ENCODE data around the gene FRAT2. TPM values are rescaled to one million over a fixed set of nuclear protein-coding genes. Genes with fewer than 3 reads are reported as not detected.
"Not testable (repeated sequence)": the region's sequence is repeated elsewhere in the genome, so short reads cannot be mapped to it uniquely, and the experiment has no call there.

The FRAT2 gene
- total and polyA plus RNA-seq, 8 donors, result 4.3 to 15.0 (median 9.8) TPM

DNA sequence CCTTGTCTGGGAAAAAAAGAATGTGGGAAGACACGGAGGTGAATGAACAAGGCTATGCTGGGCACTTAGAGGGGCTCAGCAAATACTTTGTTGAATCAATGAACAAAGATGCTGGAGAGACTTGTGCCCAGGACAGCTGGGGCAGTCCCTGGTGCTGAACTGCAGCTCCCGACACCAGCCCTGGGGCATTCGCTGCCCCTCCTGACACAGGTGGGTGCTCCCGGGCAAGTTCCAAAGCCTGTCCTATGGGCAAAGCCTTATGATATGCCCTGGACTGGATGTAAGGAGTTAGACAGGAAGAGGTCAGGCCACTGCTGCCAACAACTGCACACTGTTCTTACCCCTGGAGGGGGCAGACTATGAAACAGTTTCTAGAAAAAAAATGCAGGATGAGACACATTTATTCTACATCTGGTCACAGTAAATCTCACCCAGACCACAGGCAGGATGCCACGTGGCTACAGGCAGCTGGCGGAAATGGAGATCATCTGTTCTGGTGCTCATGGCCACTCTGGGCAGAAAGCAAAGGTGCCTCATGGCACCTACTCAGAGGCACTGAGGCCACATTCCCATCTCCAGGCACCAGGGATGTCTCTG, 21.9 kb upstream of the FRAT2 start:
- FAIRE-seq (no peak), ATAC-seq (peak in 1 of 4 donors; percentile 20), DNase-seq (no peak)
- intact Hi-C loops (cut with DNase I), result no loop called here
- H3K36me3 ChIP-seq, result peaks cover 0 to 28% (median 13%) of the 10 kb centered on the region in 3 donors
- H3K27me3 ChIP-seq, result no peaks in the 10 kb centered on the region
- TF ChIP-seq, protein P1, sequence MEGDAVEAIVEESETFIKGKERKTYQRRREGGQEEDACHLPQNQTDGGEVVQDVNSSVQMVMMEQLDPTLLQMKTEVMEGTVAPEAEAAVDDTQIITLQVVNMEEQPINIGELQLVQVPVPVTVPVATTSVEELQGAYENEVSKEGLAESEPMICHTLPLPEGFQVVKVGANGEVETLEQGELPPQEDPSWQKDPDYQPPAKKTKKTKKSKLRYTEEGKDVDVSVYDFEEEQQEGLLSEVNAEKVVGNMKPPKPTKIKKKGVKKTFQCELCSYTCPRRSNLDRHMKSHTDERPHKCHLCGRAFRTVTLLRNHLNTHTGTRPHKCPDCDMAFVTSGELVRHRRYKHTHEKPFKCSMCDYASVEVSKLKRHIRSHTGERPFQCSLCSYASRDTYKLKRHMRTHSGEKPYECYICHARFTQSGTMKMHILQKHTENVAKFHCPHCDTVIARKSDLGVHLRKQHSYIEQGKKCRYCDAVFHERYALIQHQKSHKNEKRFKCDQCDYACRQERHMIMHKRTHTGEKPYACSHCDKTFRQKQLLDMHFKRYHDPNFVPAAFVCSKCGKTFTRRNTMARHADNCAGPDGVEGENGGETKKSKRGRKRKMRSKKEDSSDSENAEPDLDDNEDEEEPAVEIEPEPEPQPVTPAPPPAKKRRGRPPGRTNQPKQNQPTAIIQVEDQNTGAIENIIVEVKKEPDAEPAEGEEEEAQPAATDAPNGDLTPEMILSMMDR (IDR thresholded peaks at IDR 0.05), result no peak
- WGBS, 2 donors, result 79 to 86% methylated on average over 6 of the region's 6 CpGs
- no peaks in the 10 kb centered on the region for H3K9me3 ChIP-seq
- no peak overlapping the region for H3K27ac ChIP-seq
- no peaks in the 10 kb centered on the region for H3K4me1 ChIP-seq
- no peak overlapping the region for H3K4me3 ChIP-seq

DNA sequence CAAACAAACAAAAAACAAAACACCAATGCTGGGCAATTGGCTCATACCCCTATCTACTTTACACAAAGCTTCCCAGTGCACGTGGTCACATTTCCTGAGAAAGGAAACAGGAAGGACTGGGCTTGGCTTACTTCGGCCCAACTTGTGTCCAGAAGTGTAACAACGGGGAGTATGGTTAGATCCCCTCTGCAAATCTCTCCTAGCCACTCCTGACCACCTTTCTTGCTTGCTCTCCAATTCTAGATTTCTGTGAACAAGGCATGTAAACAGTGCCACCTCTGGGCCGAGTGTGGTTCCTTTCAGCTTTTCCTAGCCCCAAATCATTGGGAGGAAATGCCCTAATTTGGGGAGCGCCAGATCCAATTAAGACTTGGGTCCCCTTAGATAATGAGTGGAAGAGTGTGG, 21.0 kb upstream of the FRAT2 start:
- H3K4me3 ChIP-seq, result no peak overlapping the region
- TF ChIP-seq, protein P1 (IDR thresholded peaks at IDR 0.05), result peak in 1 of 4 donors; percentile 21
- no peaks in the 10 kb centered on the region for H3K27me3 ChIP-seq
- intact Hi-C loops (cut with DNase I), result no loop called here
- H3K27ac ChIP-seq, result no peak overlapping the region
- ATAC-seq, result peak in 3 of 4 donors; percentile 47 to 65 (median 55)
- FAIRE-seq, result no peak
- no peaks in the 10 kb centered on the region for H3K9me3 ChIP-seq
- H3K36me3 ChIP-seq, result peaks cover 0 to 27% (median 13%) of the 10 kb centered on the region in 3 donors
- H3K4me1 ChIP-seq, result no peaks in the 10 kb centered on the region
- no peak for DNase-seq
- 66 to 71% methylated on average over 5 of the region's 5 CpGs for WGBS, 2 donors

DNA sequence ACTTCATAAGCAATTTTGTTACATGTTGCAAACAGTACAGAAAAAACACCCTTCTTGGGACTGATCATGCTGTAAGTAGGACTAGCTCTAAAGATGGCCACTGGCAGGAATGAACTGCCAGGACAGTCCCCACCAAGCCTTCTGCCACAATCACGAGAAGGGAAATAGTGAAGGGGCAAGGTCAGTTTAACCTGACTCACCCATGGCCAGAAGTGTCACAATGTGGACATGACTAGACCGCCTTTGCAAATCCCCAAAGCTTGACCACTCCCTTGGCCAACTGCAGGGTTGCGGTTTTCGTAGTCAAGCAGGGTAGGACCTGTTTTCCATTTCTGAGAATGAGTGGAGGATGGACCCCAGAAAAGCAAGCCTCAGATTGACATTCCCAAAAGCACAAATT, 19.4 kb upstream of the FRAT2 start:
- intact Hi-C loops (cut with DNase I), result no loop called here
- no peak overlapping the region for H3K4me3 ChIP-seq
- DNase-seq (no peak), FAIRE-seq (no peak), ATAC-seq (peak in 1 of 4 donors; percentile 27)
- no peaks in the 10 kb centered on the region for H3K9me3 ChIP-seq
- H3K4me1 ChIP-seq, result no peaks in the 10 kb centered on the region
- 93 to 96% methylated on average over 4 of the region's 4 CpGs for WGBS, 2 donors
- TF ChIP-seq, protein P1 (IDR thresholded peaks at IDR 0.05), result no peak
- H3K27me3 ChIP-seq, result no peaks in the 10 kb centered on the region
- peaks cover 0 to 12% (median 10%) of the 10 kb centered on the region in 3 donors for H3K36me3 ChIP-seq
- H3K27ac ChIP-seq, result no peak overlapping the region

DNA sequence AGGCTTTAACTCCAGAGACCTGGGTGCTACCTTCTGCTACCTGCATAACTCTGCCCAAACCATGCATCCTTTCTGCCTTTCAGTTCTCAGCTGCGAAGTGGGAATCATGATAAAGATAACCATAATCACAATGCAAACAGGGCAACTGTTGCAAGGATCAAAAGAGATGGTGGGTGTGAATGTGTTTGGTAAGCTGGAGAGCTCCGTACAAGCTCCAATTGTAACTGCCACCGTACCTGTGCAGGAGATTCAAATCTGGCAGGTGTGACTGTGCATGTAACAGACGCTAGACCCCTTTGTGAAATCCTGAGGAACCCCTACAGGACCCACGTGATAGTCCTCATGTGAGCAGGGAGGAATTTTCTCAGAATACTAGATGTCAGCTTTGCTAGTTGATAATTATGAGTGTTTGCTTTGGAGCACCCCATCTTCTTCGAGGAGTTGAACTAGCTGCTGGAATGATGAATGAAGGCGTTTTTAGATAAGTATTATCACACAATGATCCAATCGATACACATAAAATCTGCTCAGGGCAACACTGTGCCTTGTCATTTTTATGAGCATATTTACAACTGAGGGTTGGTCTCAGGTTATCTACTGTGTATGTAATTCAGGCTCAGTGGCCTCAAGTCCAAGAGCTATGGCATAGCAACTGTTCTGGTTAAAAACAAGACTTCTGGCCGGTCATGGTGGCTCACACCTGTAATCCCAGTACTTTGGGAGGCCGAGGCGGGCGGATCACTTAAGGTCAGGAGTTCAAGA, 15.4 kb upstream of the FRAT2 start:
- H3K36me3 ChIP-seq, result no peaks in the 10 kb centered on the region
- DNase-seq (no peak), ATAC-seq (no peak), FAIRE-seq (no peak)
- intact Hi-C loops (cut with DNase I), result no loop called here
- 64 to 69% methylated on average over 12 of the region's 12 CpGs for WGBS, 2 donors
- no peak overlapping the region for H3K4me3 ChIP-seq
- TF ChIP-seq, protein P1 (IDR thresholded peaks at IDR 0.05), result no peak
- H3K4me1 ChIP-seq, result no peaks in the 10 kb centered on the region
- no peaks in the 10 kb centered on the region for H3K27me3 ChIP-seq
- H3K9me3 ChIP-seq, result no peaks in the 10 kb centered on the region
- no peak overlapping the region for H3K27ac ChIP-seq

DNA sequence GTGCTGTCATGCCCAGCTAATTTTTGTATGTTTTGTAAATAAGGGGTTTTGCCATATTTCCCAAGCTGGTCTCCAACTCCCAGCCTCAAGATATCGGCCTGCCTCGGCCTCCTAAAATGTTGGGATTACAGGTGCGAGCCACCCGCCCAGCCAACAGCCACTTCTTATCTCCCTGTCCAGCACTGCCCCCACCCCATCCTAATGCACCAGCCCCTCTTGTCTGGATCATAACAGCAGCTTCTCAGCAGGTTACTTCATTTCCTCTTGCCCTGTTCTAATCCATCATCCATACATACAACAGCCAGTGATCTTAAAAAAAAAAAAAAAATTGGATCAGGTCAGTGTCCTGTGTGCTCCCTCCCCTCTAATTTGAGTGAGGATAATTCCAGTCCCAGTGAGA, 12.8 kb upstream of the FRAT2 start:
- FAIRE-seq (no peak), ATAC-seq (no peak), DNase-seq (no peak)
- intact Hi-C loops (cut with DNase I), result no loop called here
- H3K9me3 ChIP-seq, result no peaks in the 10 kb centered on the region
- no peaks in the 10 kb centered on the region for H3K4me1 ChIP-seq
- H3K36me3 ChIP-seq, result no peaks in the 10 kb centered on the region
- TF ChIP-seq, protein P1 (IDR thresholded peaks at IDR 0.05), result no peak
- H3K27ac ChIP-seq, result no peak overlapping the region
- no peak overlapping the region for H3K4me3 ChIP-seq
- H3K27me3 ChIP-seq, result no peaks in the 10 kb centered on the region
- WGBS, 2 donors, result 94 to 95% methylated on average over 4 of the region's 4 CpGs

DNA sequence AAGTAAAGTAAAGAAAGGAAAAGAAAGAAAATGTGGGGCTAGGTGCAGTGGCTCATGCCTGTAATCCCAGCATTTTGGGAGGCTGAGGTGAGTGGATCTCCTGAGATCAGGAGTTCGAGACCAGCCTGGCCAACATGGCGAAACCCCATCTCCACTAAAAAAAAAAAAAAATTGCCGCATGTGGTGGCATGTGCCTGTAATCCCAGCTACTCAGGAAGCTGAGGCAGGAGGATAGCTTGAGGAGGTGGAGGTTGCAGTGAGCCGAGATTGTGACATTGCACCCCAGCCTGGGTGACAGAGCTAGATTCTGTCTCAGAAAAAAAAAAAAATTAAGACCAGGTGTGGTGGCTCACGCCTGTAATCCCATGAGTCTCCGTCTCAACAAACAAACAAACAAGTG, 9.1 kb upstream of the FRAT2 start:
- H3K4me3 ChIP-seq; H3K4me1 ChIP-seq; intact Hi-C loops (cut with DNase I); FAIRE-seq; DNase-seq; ATAC-seq; H3K9me3 ChIP-seq; H3K27me3 ChIP-seq; H3K27ac ChIP-seq; H3K36me3 ChIP-seq: not testable (repeated sequence)
- 83 to 87% methylated on average over 6 of the region's 6 CpGs for WGBS, 2 donors
